8988T (cell line): ENCODE measurements around the gene COLEC12.

Experiments used
- DNase-seq: peaks from one replicate; pipeline ENCODE4 v3.0.0; 2011

Gene COLEC12

GRCh38 chr18:434410-434809, 66.1 kb downstream of the COLEC12 start:
- no peak for DNase-seq

- DNase-seq: no peak
Measured at GRCh38 chr18:433960-434359, 66.5 kb downstream of the COLEC12 start.

GRCh38 chr18:433298-433697, 67.2 kb downstream of the COLEC12 start:
- no peak for DNase-seq

DNA sequence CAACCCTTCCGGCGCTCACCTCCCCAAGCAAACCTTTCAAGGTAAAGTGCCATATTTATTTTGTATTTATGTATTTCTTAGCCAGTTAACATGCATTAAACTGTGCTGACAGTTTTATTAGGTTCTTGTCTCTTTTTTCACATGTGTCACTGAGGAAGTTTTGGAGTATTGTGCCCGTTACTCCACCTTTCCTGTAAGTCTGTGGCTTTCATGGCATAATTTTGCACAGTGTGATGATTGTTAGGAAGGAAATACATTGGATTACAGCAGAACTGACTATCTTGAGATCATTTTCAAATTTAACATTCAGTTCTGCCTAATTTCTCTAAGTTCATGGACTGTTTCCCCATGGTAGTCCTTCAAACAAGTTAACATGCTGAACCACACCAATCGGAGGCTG, 67.7 kb downstream of the COLEC12 start:
- no peak for DNase-seq

DNA sequence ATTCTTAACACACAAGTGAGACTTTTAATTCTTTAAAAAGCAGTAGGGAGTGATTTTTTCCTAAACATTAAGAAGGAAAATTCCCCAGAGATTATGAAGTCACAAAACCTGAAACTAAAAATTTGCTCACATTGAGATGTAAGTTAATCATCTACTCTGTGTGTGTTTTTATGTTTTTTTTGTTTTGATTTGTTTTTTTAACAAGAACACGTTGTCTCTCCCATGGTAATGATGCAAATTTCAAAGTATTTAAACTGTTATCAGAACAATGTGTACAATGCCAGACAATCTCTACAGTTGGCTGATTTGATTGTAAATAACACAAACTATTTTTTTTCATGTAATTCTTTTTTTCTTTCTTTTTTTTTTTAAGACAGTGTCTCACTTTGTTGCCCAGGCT, 71.5 kb downstream of the COLEC12 start:
- no peak for DNase-seq

- DNase-seq: no peak
Measured at GRCh38 chr18:427005-427404, 73.5 kb downstream of the COLEC12 start.

GRCh38 chr18:425106-425745, 75.3 kb downstream of the COLEC12 start:
- DNase-seq: no peak

DNA sequence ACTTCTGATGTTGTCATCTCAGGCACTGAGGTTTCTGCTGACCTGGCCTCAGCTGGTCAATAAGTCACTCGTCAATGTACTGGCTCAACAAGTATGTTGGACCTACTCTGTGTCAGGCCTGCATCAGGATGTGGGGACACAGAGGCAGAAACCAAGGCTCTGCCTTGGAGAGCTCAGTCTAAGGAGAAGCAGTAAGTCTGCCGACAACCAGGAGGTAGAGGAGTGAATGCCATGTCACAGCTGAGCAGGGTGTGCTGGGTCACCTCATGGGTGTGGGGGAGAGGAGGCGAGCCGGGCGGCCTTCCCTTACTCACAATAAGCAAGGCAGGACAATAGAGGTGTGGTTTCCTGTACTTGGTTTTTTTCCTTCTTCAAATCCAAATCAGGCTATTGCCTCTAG, 75.8 kb downstream of the COLEC12 start:
- no peak for DNase-seq

DNA sequence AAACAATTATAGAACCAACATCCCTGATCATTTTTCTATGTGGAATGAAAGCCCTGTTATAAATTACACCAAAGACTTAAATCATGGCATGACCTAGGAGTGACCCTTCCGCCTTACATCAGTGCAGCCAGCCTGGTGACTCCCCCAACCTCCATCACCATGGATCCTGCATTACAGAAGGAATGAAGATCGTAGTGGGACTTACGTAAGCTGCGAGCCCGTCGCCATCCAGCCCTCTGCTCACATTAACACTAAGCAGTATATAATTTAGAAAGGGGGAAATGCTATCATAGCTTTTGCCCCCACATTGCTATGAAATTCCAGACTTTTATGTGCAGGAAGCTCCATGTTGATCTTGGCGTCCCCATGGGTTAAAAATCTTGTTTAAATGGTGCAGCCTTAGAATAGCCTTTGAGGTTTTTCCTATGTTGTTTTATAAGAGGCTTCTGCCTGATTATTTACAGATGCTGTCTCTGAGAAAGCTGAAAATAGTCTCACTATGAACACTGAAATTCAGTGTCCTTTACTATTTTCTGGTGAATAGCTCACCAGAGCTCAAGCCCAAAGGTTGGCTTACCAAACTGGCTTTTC, 76.3 kb downstream of the COLEC12 start:
- no peak for DNase-seq

DNA sequence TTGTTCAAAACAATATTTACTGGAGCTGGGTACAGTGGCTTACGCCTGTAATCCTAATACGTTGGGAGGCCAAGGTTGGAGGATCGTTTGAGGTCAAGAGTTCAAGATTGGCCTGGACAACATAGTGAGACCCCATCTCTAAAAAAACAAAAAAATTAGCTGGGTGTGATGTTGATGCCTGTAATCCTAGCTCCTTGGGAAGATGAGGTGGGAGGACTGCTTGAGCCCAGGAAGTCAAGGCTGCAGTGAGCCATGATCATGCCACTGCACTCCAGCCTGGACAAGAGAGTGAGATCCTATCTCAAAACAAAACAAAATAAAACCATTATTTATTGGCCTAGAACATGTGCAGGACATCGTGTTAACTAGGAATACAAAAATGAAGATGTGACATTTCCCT, 77.5 kb downstream of the COLEC12 start:
- DNase-seq: no peak

GRCh38 chr18:421247-422155, 79.0 kb downstream of the COLEC12 start:
- no peak for DNase-seq

DNA sequence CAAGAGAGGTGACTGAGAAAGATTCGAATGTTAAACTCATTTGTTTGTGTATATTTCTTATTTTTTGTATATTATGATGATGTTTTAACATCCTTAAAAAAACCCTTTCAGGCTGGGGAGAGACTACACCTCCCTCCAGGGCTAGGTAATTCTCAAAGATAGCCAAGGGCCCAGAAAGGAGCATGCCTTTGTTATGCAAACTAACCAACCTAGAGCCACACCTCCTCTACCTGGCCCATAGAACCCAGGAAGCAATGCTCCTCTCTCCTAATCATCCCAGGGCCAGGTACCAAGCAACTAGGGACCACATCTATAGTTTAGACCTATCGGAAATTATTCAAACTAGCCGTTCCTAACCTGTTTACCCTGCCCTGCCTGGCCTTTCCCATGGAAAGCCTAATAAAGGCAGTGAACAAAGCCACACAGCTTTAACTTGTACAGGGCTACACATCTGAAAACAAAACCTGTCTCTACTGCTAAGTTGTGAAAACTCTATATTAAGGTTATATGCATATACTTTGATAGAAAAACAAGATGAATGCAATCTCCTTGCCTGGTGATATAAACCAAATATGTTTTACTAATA, 79.7 kb downstream of the COLEC12 start:
- DNase-seq: no peak

DNA sequence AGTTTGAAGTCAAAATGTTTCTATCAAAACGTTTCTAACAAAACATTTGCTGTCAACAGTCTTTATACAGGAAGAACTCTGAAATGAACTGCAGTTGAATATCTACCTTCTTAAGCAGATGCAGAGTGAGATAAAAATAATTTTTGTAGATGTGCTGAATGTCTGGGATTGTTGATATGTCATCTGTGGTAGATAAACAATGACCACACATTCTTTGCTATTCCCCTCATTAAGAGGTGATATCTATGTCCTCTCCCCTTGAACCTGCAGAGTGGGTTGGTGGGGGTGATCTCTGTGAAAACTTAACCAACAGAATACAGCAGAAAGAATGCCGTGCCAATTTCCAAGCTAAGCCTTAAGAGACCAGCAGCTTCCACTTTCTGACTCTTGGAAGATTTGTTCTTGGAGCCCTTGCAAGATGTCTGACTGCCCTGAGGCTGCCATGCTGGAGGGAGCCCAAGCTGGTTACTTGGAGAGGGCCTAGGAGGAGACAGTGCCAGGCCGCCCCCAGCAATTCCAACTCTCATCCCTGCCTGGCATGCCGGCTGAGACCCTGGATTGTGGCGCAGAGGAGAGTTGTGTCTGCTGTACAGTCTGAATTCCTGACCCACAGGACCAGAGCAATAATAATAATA, 80.8 kb downstream of the COLEC12 start:
- no peak for DNase-seq

DNA sequence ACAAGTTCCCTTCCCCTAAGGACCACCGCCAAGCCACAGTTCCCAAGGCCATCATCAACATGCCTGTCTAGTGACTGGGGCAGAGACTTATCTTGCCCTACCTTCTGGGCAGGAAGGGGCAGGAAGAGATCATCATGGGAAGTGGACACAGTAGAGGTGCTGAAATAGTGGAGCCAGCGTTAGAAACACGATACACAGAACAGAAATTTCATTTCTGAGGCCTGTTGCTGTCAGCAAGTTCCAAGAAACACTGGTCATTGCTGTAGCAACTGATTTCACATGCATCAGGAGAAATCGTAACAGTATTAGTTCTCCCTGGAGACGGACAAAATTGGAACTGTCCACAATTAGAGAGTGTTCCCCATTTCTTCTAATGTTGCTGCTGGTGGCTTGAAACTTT, 83.0 kb downstream of the COLEC12 start:
- DNase-seq: no peak

DNA sequence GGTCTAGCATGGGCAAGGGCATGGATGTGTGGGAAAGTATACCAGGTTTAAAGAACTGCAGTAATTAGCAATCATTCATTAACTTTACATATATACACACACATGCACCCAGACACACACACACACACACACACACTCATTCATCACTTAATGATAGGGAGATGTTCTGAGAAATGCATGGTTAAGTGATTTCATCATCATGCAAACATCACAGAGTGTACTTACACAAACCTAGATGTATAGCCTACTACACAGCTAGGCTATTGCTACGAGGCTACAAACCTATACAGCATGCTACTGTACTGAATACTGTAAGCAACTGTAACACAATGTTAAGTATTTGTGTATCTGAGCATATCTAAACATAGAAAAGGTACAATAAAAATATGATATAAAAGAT, 83.6 kb downstream of the COLEC12 start:
- DNase-seq: no peak

- DNase-seq: no peak
Measured at GRCh38 chr18:415617-416612, 84.6 kb downstream of the COLEC12 start.

- no peak for DNase-seq
Measured at GRCh38 chr18:415047-415446, 85.5 kb downstream of the COLEC12 start.

DNA sequence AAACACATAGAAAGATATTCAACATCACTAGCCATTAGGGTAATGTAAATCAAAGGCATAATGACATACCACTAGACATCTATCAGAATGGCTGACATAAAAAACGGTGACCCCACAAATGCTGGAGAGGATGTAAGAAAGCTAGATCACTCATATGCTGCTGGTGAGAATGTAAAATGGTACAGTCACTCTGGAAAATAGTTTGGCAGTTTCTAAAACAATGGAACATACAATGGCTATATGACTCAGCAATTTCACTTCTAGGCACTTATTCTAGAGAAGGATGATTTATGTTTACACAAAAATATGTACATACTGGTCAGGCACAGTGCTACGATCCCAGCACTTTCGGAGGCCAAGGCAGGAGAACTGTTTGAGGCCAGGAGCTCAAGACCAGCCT, 87.3 kb downstream of the COLEC12 start:
- DNase-seq: no peak

DNA sequence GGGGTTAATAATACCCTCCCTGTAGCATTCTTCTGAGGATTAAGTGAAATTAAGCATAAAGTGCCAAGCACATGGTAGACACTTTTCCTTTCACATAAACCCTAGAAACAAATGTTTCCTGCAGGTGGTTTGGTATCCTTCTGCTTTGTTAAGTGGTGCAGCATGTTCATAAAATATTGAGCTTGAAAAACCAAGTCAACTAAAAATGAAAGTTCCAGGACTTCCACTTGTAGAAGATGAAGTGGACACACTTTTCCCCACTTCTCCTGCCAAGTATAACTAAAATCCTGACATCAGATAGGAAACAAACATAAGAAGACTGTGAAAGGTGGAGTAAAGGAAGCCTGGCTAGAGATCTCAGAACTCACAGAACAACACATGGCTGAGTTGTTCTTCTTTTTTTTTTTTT, 90.5 kb downstream of the COLEC12 start:
- DNase-seq: no peak

DNA sequence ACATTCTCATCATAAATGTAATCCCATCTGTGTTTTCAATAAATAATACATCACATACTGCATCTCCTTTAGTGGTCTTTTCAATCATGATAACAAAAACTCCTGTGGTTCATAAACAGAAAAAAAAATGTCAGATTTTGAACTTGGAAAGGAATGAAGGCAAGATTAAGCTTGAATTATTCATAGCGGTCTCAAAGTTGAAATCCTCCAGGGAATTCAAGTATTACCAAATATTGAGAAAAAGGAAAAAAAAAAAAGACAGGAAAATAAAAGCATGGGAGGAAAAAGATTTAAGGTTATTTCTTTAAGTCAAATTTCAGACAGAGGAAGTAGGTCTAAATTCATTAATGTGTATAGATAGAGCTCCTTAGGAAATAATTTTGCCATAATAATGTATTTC, 92.1 kb downstream of the COLEC12 start:
- DNase-seq: no peak

DNA sequence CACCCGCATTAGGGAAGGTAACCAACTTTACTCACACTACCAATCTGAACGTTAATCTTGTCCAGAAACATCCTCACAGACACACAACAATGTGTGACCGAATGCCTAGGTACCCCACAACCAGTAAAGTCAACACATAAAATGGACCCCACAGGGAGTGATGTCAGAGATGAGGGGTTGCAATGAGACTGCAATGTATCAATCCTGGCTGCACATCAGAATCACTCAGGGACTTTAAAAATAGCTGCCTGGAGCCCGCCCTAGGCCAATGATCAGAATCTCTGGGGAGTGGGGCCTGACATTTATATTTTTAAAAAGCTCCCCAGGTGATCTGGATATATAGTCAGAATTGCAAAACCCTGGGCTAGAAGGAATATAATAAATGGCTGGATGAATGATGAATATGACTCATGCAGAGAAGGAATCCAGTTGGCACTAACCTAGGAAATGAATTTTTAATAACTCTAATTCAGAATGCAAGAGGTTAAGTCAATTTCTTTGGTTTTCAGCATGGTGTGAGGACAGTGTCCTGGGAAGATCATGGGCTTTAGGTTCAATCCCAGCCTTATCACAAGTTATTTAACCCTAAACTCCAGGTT, 92.8 kb downstream of the COLEC12 start:
- no peak for DNase-seq

- no peak for DNase-seq
Measured at GRCh38 chr18:407191-407590, 93.3 kb downstream of the COLEC12 start.
